Stimulated activated naive CD8-positive, alpha-beta T cell treated with anti-CD3 and anti-CD28 coated beads, Interleukin-15, amount 100 ng/mL, for 72 hours (primary cell): ENCODE measurements around the gene MCU.
"Not testable (repeated sequence)": the region's sequence is repeated elsewhere in the genome, so short reads cannot be mapped to it uniquely, and the experiment has no call there.

Source experiments
- ATAC-seq: fragments of 150-1000 bp; cut with Tn5 transposase; 2 replicates; pipeline ENCODE4 v1.10.0; 2021; ENCODE audit warnings: mild to moderate bottlenecking, moderate library complexity
- DNase-seq, 2 donors: peaks; one replicate each; pipeline ENCODE4 v3.0.0; 2021 to 2022
- H3K27ac Mint-ChIP-seq, 2 donors: one replicate each; pipeline ENCODE4 v1.8.0; 2022; ENCODE audit warnings: mild to moderate bottlenecking in 2 of 2, mixed read lengths in 2 of 2, moderate library complexity in 2 of 2
- H3K27me3 Mint-ChIP-seq: one replicate; pipeline ENCODE4 v1.8.0; 2022; ENCODE audit warnings: mixed read lengths
- H3K4me1 Mint-ChIP-seq: one replicate; pipeline ENCODE4 v1.8.0; 2022; ENCODE audit warnings: mild to moderate bottlenecking, mixed read lengths
- H3K4me3 Mint-ChIP-seq, 2 donors: one replicate each; pipeline ENCODE4 v1.8.0; 2022; ENCODE audit warnings: mild to moderate bottlenecking in 2 of 2, mixed read lengths in 2 of 2, moderate library complexity in 1 of 2
- H3K9me3 Mint-ChIP-seq, 2 donors: one replicate each; pipeline ENCODE4 v1.8.0; 2022; ENCODE audit warnings: mixed read lengths in 2 of 2

MCU gene

GRCh38 chr10:72736176-72736827 is 44.4 kb downstream of the MCU start:
- Mint-ChIP-seq H3K9me3 (no peaks in the 10 kb centered on the region), H3K27ac (no peak overlapping the region), H3K4me3 (no peak overlapping the region), H3K27me3 (no peaks in the 10 kb centered on the region), H3K4me1 (peaks cover 22% of the 10 kb centered on the region)
- DNase-seq, result no peak
- no peak for ATAC-seq

GRCh38 chr10:72736828-72737220 is 44.9 kb downstream of the MCU start:
- no peaks in the 10 kb centered on the region for H3K9me3 Mint-ChIP-seq
- no peak overlapping the region for H3K27ac Mint-ChIP-seq
- DNase-seq, result no peak
- H3K27me3 Mint-ChIP-seq, result no peaks in the 10 kb centered on the region
- ATAC-seq, result no peak
- H3K4me3 Mint-ChIP-seq, result no peak overlapping the region
- peaks cover 22% of the 10 kb centered on the region for H3K4me1 Mint-ChIP-seq

- not testable (repeated sequence) for ATAC-seq, DNase-seq, H3K4me3 Mint-ChIP-seq, H3K27ac Mint-ChIP-seq, H3K9me3 Mint-ChIP-seq, H3K27me3 Mint-ChIP-seq
- H3K4me1 Mint-ChIP-seq, result peaks cover 22% of the 10 kb centered on the region
Measured at GRCh38 chr10:72737357-72737756, 45.4 kb downstream of the MCU start.

GRCh38 chr10:72738486-72738885 is 46.5 kb downstream of the MCU start:
- Mint-ChIP-seq H3K4me3 (no peak overlapping the region), H3K9me3 (no peaks in the 10 kb centered on the region), H3K27me3 (no peaks in the 10 kb centered on the region), H3K27ac (no peak overlapping the region), H3K4me1 (peaks cover 22% of the 10 kb centered on the region)
- DNase-seq (no peak), ATAC-seq (no peak)

- DNase-seq, result no peak
- no peaks in the 10 kb centered on the region for H3K9me3 Mint-ChIP-seq
- H3K27ac Mint-ChIP-seq, result peak overlapping the region in 1 of 2 donors; percentile 14
- no peaks in the 10 kb centered on the region for H3K27me3 Mint-ChIP-seq
- H3K4me1 Mint-ChIP-seq, result peaks cover 19% of the 10 kb centered on the region
- no peak overlapping the region for H3K4me3 Mint-ChIP-seq
- no peak for ATAC-seq
Measured at GRCh38 chr10:72740528-72740927, 48.6 kb downstream of the MCU start.

- Mint-ChIP-seq H3K27ac (no peak overlapping the region), H3K4me3 (no peak overlapping the region), H3K27me3 (no peaks in the 10 kb centered on the region), H3K4me1 (peaks cover 6% of the 10 kb centered on the region), H3K9me3 (no peaks in the 10 kb centered on the region)
- DNase-seq (no peak), ATAC-seq (no peak)
Measured at GRCh38 chr10:72742092-72742491, 50.1 kb downstream of the MCU start.

- Mint-ChIP-seq H3K9me3 (no peaks in the 10 kb centered on the region), H3K4me1 (peaks cover 6% of the 10 kb centered on the region), H3K27ac (peak overlapping the region in 1 of 2 donors; percentile 2), H3K27me3 (no peaks in the 10 kb centered on the region), H3K4me3 (no peak overlapping the region)
- ATAC-seq (no peak), DNase-seq (no peak)
Measured at GRCh38 chr10:72742797-72743196, 50.9 kb downstream of the MCU start.

- ATAC-seq, result no peak
- no peak overlapping the region for H3K27ac Mint-ChIP-seq
- DNase-seq, result no peak
- H3K4me1 Mint-ChIP-seq, result peaks cover 6% of the 10 kb centered on the region
- no peaks in the 10 kb centered on the region for H3K9me3 Mint-ChIP-seq
- H3K27me3 Mint-ChIP-seq, result no peaks in the 10 kb centered on the region
- H3K4me3 Mint-ChIP-seq, result no peak overlapping the region
Measured at GRCh38 chr10:72744566-72744965, 52.6 kb downstream of the MCU start.

- H3K4me3 Mint-ChIP-seq, result no peak overlapping the region
- H3K27ac Mint-ChIP-seq, result no peak overlapping the region
- DNase-seq (no peak), ATAC-seq (no peak)
- no peaks in the 10 kb centered on the region for H3K27me3 Mint-ChIP-seq
- no peaks in the 10 kb centered on the region for H3K4me1 Mint-ChIP-seq
- H3K9me3 Mint-ChIP-seq, result no peaks in the 10 kb centered on the region
Measured at GRCh38 chr10:72746426-72747363, 54.8 kb downstream of the MCU start.

- Mint-ChIP-seq H3K27me3 (no peaks in the 10 kb centered on the region), H3K9me3 (no peaks in the 10 kb centered on the region), H3K27ac (no peak overlapping the region), H3K4me1 (no peaks in the 10 kb centered on the region), H3K4me3 (no peak overlapping the region)
- ATAC-seq (no peak), DNase-seq (no peak)
Measured at GRCh38 chr10:72747521-72747920, 55.6 kb downstream of the MCU start.

- H3K9me3 Mint-ChIP-seq, result no peaks in the 10 kb centered on the region
- ATAC-seq, result peak; percentile 61
- DNase-seq, result no peak
- no peaks in the 10 kb centered on the region for H3K27me3 Mint-ChIP-seq
- H3K4me3 Mint-ChIP-seq, result no peak overlapping the region
- peaks cover 7% of the 10 kb centered on the region for H3K4me1 Mint-ChIP-seq
- no peak overlapping the region for H3K27ac Mint-ChIP-seq
Measured at GRCh38 chr10:72753760-72754231, 61.9 kb downstream of the MCU start.

GRCh38 chr10:72754275-72755032 is 62.5 kb downstream of the MCU start:
- no peak overlapping the region for H3K4me3 Mint-ChIP-seq
- peaks cover 7% of the 10 kb centered on the region for H3K4me1 Mint-ChIP-seq
- H3K27me3 Mint-ChIP-seq, result no peaks in the 10 kb centered on the region
- ATAC-seq, result peak; percentile 31
- no peak for DNase-seq
- no peaks in the 10 kb centered on the region for H3K9me3 Mint-ChIP-seq
- H3K27ac Mint-ChIP-seq, result no peak overlapping the region

- no peaks in the 10 kb centered on the region for H3K9me3 Mint-ChIP-seq
Measured at GRCh38 chr10:72756674-72757385, 64.9 kb downstream of the MCU start.

GRCh38 chr10:72757732-72758131 is 65.8 kb downstream of the MCU start:
- H3K4me3 Mint-ChIP-seq, result no peak overlapping the region
- no peaks in the 10 kb centered on the region for H3K27me3 Mint-ChIP-seq
- ATAC-seq (no peak), DNase-seq (no peak)
- no peaks in the 10 kb centered on the region for H3K9me3 Mint-ChIP-seq
- H3K27ac Mint-ChIP-seq, result no peak overlapping the region
- H3K4me1 Mint-ChIP-seq, result peaks cover 7% of the 10 kb centered on the region

More at GRCh38 chr10:72756674-72757385, 64.9 kb downstream of the MCU start:
- H3K4me3 Mint-ChIP-seq, result no peak overlapping the region
- no peak for DNase-seq
- H3K4me1 Mint-ChIP-seq, result peaks cover 7% of the 10 kb centered on the region
- H3K27me3 Mint-ChIP-seq, result no peaks in the 10 kb centered on the region
- no peak for ATAC-seq
- no peak overlapping the region for H3K27ac Mint-ChIP-seq

- H3K27me3 Mint-ChIP-seq, H3K4me1 Mint-ChIP-seq: not testable (repeated sequence)
Measured at GRCh38 chr10:72758930-72759329, 67.0 kb downstream of the MCU start.

More at GRCh38 chr10:72758930-72759329, 67.0 kb downstream of the MCU start:
- H3K4me3 Mint-ChIP-seq, DNase-seq, ATAC-seq, H3K9me3 Mint-ChIP-seq: not testable (repeated sequence)
- H3K27ac Mint-ChIP-seq, result peak overlapping the region in 1 of 2 donors; percentile 17
